AG04449 (cell line): ENCODE results near the gene ADIPOQ.
"Not testable (repeated sequence)": the region's sequence is repeated elsewhere in the genome, so short reads cannot be mapped to it uniquely, and the experiment has no call there.

Source experiments
- CTCF ChIA-PET: fragments of 350-600 bp; formaldehyde crosslinking; extraction: SDS; loops from one replicate; lab custom pipeline; 2021; ENCODE audit warnings: antibody characterized with exemption; lab: Yijun Ruan, JAX
- POLR2A ChIA-PET: fragments of 400-600, 350-600 bp; formaldehyde crosslinking; extraction: SDS; loops from one replicate; lab custom pipeline; 2020; ENCODE audit warnings: antibody characterized with exemption, inconsistent platforms; lab: Yijun Ruan, JAX
- DNase-seq: peaks from one replicate; pipeline ENCODE4 v3.0.0-alpha.2; 2010; ENCODE audit warnings: low read depth, low spot score
- H3K4me3 ChIP-seq: 2 replicates; pipeline ENCODE4 v1.5.1; 2011; ENCODE audit warnings: low read depth, mild to moderate bottlenecking, control low read depth, low read length
- TF ChIP-seq, protein P1 (sequence below): IDR thresholded peaks from one replicate; pipeline ENCODE4 v1.5.1; 2011; ENCODE audit warnings: mild to moderate bottlenecking, moderate library complexity, low read length, control low read depth, inconsistent platforms; ENCODE audit not compliant: insufficient read depth; ENCODE audit errors: missing control alignments

Gene ADIPOQ

DNA sequence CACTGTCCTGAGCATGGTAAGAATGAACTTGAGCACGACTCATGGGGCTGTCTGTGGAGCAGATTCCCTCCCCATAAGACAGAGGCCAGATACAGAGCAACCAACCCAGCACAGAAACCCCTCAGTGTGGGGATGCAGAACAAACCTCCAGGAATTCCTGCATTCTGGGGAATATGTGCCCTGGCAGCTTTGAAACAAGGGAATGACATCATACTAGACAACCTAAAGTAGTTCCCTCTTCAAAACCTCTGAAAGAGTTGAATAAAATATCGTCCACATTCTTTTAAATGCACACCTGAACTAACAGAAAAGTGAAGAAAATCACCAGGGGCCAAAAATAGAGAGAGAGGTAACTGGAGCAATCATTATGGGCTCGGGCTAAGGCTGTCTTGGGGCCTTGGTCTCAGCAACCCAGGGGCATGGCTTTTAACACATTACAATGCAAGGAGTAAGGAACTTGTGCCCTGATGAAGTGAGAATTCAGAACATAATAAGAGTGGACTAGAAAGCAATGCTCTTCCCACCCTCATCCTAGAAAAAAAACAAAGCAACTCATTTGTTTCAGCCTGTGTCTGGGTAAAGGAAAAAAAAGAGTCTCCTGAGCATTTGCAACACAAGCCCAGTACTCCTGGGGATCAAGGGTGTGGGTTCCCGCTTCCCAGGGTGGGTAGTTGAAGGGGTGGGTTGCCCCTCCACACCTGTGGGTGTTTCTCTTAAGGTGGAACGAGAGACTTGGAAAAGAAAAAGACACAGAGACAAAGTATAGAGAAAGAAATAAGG lies 43.9 kb downstream of the ADIPOQ start:
- ChIA-PET CTCF (no interaction called here), POLR2A (no interaction called here)
- TF ChIP-seq, protein P1, sequence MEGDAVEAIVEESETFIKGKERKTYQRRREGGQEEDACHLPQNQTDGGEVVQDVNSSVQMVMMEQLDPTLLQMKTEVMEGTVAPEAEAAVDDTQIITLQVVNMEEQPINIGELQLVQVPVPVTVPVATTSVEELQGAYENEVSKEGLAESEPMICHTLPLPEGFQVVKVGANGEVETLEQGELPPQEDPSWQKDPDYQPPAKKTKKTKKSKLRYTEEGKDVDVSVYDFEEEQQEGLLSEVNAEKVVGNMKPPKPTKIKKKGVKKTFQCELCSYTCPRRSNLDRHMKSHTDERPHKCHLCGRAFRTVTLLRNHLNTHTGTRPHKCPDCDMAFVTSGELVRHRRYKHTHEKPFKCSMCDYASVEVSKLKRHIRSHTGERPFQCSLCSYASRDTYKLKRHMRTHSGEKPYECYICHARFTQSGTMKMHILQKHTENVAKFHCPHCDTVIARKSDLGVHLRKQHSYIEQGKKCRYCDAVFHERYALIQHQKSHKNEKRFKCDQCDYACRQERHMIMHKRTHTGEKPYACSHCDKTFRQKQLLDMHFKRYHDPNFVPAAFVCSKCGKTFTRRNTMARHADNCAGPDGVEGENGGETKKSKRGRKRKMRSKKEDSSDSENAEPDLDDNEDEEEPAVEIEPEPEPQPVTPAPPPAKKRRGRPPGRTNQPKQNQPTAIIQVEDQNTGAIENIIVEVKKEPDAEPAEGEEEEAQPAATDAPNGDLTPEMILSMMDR = no peak
- DNase-seq = no peak
- no peak overlapping the region for H3K4me3 ChIP-seq

DNA sequence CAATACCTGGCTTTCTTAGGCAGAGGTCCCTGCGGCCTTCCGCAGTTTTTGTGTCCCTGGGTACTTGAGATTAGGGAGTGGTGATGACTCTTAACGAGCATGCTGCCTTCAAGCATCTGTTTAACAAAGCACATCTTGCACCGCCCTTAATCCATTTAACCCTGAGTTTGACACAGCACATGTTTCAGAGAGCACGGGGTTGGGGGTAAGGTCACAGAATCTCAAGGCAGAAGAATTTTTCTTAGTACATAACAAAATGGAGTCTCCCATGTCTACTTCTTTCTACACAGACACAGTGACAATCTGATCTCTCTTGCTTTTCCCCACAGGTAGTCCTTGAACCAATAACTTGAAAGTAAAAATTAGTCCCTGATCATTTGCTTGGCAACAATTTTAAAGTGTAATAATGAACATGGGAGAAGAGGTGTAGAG lies 45.0 kb downstream of the ADIPOQ start:
- POLR2A ChIA-PET, H3K4me3 ChIP-seq, CTCF ChIA-PET, DNase-seq: not testable (repeated sequence)

DNA sequence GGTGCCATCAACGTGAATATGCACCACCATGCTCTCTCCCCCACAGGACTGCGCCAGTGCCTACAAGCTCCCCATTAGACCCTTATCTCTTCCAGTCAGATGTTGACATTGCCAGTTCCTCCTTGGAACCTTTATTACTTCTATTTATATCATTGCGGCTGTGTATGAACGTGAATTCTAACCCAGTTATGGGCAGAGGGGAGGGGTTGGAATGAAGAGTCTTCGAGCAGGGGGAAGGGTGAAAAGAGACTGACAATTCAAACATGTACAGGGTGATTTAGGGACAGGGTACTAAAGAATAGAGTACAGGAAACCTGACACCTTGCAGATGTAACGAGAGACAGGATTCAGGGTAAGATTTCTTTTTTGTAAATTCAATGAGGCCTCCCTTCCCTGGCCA lies 46.1 kb downstream of the ADIPOQ start:
- no peak for DNase-seq

DNA sequence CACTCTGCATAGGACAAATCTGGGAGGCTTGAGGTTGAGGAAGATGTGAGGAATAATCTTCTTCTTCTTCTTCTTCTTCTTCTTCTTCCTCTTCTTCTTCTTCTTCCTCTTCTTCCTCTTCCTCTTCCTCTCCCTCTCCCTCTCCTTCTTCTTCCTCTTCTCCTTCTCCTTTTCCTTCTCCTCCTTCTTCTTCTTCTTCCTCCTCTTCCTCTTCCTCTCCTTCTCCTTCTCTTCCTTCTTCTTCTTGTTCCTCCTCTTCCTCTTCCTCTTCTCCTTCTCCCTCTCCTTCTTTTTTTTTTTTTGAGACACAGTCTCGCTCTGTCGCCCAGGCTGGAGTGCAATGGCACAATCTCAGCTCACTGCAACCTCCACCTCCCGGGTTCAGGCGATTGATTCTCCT lies 47.2 kb downstream of the ADIPOQ start:
- H3K4me3 ChIP-seq, DNase-seq, CTCF ChIA-PET, POLR2A ChIA-PET: not testable (repeated sequence)

More for the DNA sequence above, 46.1 kb downstream of the ADIPOQ start:
- H3K4me3 ChIP-seq = no peak overlapping the region
- ChIA-PET POLR2A (no interaction called here), CTCF (no interaction called here)
- TF ChIP-seq, protein P1 = no peak

DNA sequence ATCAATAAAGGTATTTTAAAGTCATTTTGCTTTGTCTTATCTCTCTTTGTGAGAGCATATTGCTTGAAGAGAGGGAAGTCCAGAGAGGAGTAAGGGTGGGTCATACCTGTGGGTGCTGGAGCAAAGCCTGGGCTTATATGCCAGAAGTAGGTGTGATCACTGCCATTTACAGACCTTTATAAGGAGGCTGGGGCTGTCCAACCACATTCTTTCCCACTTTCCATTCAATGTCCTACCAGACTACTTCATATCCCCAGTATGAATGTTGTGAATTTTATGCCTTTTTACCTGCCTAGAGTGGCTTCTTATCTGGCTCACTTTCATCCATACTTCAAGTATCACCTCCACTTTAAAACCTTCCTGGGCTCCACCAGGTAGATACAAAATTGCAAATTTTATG lies 48.4 kb downstream of the ADIPOQ start:
- TF ChIP-seq, protein P1 = no peak
- ChIA-PET POLR2A (no interaction called here), CTCF (no interaction called here)
- no peak for DNase-seq
- no peak overlapping the region for H3K4me3 ChIP-seq

DNA sequence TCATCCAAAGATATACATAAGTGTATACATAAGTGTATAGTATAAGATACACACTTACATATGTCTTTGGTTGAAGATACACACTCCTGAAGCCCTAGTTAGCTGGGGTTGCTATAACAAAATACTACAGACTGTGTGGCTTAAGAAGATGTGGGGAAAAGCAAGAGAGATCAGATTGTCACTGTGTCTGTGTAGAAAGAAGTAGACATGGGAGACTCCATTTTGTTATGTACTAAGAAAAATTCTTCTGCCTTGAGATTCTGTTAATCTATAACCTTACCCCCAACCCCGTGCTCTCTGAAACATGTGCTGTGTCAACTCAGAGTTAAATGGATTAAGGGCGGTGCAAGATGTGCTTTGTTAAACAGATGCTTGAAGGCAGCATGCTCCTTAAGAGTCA lies 50.6 kb downstream of the ADIPOQ start:
- DNase-seq, H3K4me3 ChIP-seq: not testable (repeated sequence)
- ChIA-PET POLR2A (interaction anchor here (0.6 kb wide), 1 partner anchor 39 kb away, joined by 3 read pairs; no protein-coding TSS in a partner anchor), CTCF (interaction anchor here (1.0 kb wide), 1 partner anchor 73 kb away, joined by 3 read pairs; no protein-coding TSS in a partner anchor)

DNA sequence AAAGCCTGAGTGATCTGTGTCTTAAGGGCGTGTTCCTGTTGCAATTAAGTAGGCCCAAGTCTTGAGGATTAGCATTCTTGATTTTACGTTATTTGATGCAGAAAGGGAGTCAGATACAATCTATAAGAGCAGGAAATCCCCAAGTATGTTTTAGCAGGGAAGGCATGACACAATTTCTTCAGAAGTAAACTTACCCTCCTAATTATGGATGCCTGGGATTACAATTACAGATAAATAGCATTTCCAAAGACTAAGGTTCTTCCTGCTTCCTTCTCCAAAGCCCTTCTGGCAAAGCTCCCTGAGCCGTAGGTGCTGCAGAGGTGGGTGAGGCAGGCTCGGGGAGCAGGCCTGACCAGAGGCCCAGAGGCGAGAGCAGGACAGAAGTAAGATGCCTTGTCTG lies 52.9 kb downstream of the ADIPOQ start:
- POLR2A ChIA-PET = no interaction called here
- no peak overlapping the region for H3K4me3 ChIP-seq
- DNase-seq = no peak
- CTCF ChIA-PET = no interaction called here
- TF ChIP-seq, protein P1 = no peak

DNA sequence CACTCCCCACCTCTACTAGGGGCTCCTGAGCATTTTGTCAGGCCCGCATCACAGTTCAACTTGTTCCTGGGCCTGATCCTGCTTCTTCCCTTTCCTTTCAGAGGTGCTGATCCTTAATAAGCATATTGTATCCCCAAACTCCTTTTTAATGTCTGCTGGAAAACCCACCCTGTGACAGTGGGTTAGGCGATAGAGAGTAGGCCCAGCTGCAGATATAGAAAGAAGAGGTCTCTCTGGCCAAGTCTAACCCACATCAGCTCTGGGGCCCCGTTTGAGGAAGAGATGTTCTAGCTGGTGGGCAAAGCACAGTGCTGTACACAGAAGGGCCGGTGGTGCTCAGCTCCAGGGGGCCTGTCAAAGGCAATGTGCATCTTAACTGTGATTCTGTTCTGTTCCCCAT lies 53.5 kb downstream of the ADIPOQ start:
- TF ChIP-seq, protein P1 = no peak
- no peak for DNase-seq
- no peak overlapping the region for H3K4me3 ChIP-seq
- ChIA-PET CTCF (no interaction called here), POLR2A (no interaction called here)
